Measurements from ENCODE around the gene ARHGEF19.

DNA sequence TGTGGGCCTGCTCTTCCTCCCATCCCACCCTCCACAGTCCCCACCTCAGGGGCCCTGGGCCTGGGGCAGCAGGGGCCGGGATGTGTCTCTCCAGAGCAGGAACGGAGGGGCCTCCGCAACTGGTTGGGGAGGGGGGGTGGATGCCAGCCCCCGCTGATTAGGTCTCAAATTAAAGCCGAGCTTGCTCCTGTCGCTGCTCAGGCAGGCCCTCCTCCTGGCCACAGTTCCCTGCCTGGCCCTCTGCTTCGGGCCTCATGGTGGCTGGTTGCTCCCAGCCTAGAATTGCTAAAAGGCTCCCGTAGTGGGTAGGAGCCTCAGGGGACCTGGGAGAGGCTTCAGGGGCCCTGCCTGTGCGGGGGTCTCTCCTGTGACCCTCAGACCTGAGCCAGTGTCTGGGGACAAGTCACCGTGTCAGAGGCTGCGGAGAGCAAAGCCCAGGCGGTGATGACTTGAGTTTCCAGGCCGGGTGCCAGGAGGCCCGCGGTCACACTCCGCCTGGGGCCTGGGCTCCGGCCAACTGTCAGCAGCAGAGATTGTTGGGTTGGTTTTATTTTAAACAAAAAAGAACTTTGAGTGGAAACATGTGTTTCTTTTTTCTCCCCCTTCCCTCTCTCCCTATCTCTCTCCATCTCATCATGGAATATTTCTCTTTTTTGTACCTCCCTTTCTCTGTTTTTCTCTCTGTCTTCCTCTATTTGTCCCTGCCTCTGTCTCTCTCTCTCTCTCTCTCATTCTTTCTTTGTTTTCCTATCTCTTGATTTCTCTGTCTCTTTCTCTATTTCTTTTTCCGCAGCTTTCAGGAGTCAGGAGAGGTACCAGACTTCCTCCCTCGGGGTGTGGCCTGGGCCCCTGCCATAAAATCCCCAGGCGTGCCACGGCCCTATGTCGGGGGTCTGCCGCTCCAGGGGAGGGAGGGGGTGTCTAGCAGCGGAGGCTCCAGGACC lies 36.6 kb downstream of the ARHGEF19 start:
- TF ChIP-seq YY1 (IDR thresholded peaks at IDR 0.05; ENCODE audit: insufficient read depth, insufficient replicate concordance, low read depth, low read length) (no peak), CENPX (CRISPR knock-in tag; IDR thresholded peaks at IDR 0.05) (no peak)
- TF ChIP-seq, protein P1, sequence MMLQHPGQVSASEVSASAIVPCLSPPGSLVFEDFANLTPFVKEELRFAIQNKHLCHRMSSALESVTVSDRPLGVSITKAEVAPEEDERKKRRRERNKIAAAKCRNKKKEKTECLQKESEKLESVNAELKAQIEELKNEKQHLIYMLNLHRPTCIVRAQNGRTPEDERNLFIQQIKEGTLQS (CRISPR knock-in tag; IDR thresholded peaks at IDR 0.05): no peak
- TF ChIP-seq, protein P2, sequence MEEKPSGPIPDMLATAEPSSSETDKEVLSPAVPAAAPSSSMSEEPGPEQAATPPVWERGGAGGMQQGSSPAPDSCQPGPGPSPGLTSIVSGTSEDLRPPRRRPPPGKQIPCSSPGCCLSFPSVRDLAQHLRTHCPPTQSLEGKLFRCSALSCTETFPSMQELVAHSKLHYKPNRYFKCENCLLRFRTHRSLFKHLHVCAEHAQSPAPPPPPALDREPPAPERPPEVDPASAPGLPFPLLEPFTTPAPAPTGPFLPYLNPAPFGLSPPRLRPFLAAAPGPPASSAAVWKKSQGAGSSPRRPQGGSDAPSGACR (CRISPR knock-in tag; IDR thresholded peaks at IDR 0.05): no peak

Measured in HepG2 (cell line).